Left lung (tissue), 10 donors: ENCODE results near the gene TMPRSS12. TPM values are rescaled to one million over a fixed set of nuclear protein-coding genes. Genes with fewer than 3 reads are reported as not detected.

Experiments
- ATAC-seq: fragments of 200-7000 bp; cut with Tn5 transposase; one replicate; pipeline ENCODE4 v1.9.1; 2020; ENCODE audit warnings: moderate library complexity
- DNase-seq, 4 donors: peaks; one replicate each; pipeline ENCODE4 v3.0.0-alpha.2; 2013 to 2020
- H3K27ac ChIP-seq, 2 donors: fragments of 200-600 bp; sonication (generic) in 1 of 2; one replicate each; pipeline versions ENCODE4 v1.5.0 to v1.8.0; 2020 to 2021
- H3K27me3 ChIP-seq, 2 donors: fragments of 200-600 bp; sonication (generic) in 1 of 2; one replicate each; pipeline versions ENCODE4 v1.5.0 to v1.8.0; 2020 to 2021
- H3K36me3 ChIP-seq, 2 donors: fragments of 200-600 bp; sonication (generic) in 1 of 2; one replicate each; pipeline versions ENCODE4 v1.5.0 to v1.8.0; 2020 to 2021
- H3K4me1 ChIP-seq, 2 donors: fragments of 200-600 bp; one replicate each; pipeline ENCODE4 v1.8.0; 2021
- H3K4me3 ChIP-seq, 2 donors: fragments of 200-600 bp; sonication (generic) in 1 of 2; one replicate each; pipeline versions ENCODE4 v1.5.0 to v1.8.0; 2020 to 2021; ENCODE audit warnings: mild to moderate bottlenecking in 1 of 2
- H3K9me3 ChIP-seq, 2 donors: fragments of 200-600 bp; sonication (generic) in 1 of 2; one replicate each; pipeline versions ENCODE4 v1.5.0 to v1.8.0; 2020 to 2021
- CTCF ChIP-seq, 2 donors: fragments of 200-600 bp; sonication (generic) in 1 of 2; IDR thresholded peaks; one replicate each; pipeline versions ENCODE4 v1.5.0 to v1.8.0; 2021; ENCODE audit warnings: antibody characterized with exemption in 2 of 2
- intact Hi-C, 2 donors: fragments of 100-400 bp; cut with DNase I; formaldehyde crosslinking; loops; one replicate each; pipeline versions ENCODE4 v1.11.2 to v1.14.2; 2022
- polyA plus RNA-seq, 6 donors: library from polyadenylated mRNA; unstranded; fragments of 120-200 nt; gene quantifications; one replicate each; pipeline ENCODE4 v1.2.1, GENCODE V29; 2013; ENCODE audit not compliant: insufficient read length in 6 of 6
- total RNA-seq, 2 donors: library from RNA; stranded (reverse); fragmentation: NEBNext Ultra II Directional; extraction: Animal tissue kit (Norgen Biotek cat#: 25700); gene quantifications; one replicate each; pipeline ENCODE4 v1.2.1, GENCODE V29; 2021
- donor health status: DM: no; HTN: yes; CAD: no.
- donor health status: DM: no; HTN: no; CAD: no.

Gene TMPRSS12
- total and polyA plus RNA-seq, 8 donors, result 0.06 to 0.12 (median 0.08) TPM; not detected in 4

GRCh38 chr12:50933459-50934124 lies 90.9 kb downstream of the TMPRSS12 start:
- intact Hi-C loops, result no loop called here
- ATAC-seq (no peak), DNase-seq (no peak)
- H3K36me3 ChIP-seq, result peaks cover 0 to 37% of the 10 kb centered on the region in 2 donors
- no peak for TF ChIP-seq CTCF (IDR thresholded peaks at IDR 0.05)
- H3K4me1 ChIP-seq, result peaks cover 27 to 71% of the 10 kb centered on the region in 2 donors
- no peak overlapping the region for H3K4me3 ChIP-seq
- H3K27ac ChIP-seq, result peak overlapping the region; percentile 79 to 80
- H3K27me3 ChIP-seq, result no peaks in the 10 kb centered on the region
- peaks cover 0 to 6% of the 10 kb centered on the region in 2 donors for H3K9me3 ChIP-seq

- TF ChIP-seq CTCF (IDR thresholded peaks at IDR 0.05), result no peak
- ATAC-seq (peak; percentile 65), DNase-seq (no peak)
- Histone ChIP-seq H3K4me3 (no peak overlapping the region), H3K9me3 (peaks cover 0 to 6% of the 10 kb centered on the region in 2 donors), H3K36me3 (peaks cover 0 to 37% of the 10 kb centered on the region in 2 donors), H3K4me1 (peaks cover 27 to 63% of the 10 kb centered on the region in 2 donors), H3K27ac (peak overlapping the region; percentile 79 to 80), H3K27me3 (no peaks in the 10 kb centered on the region)
- intact Hi-C loops, result no loop called here
These were observed 91.7 kb downstream of the TMPRSS12 start for GRCh38 chr12:50934371-50934851.

GRCh38 chr12:50934981-50935807 lies 92.5 kb downstream of the TMPRSS12 start:
- Histone ChIP-seq H3K4me3 (no peak overlapping the region), H3K27ac (peak overlapping the region; percentile 79 to 80), H3K27me3 (no peaks in the 10 kb centered on the region), H3K4me1 (peaks cover 27 to 59% of the 10 kb centered on the region in 2 donors), H3K9me3 (peaks cover 0 to 6% of the 10 kb centered on the region in 2 donors), H3K36me3 (peaks cover 0 to 30% of the 10 kb centered on the region in 2 donors)
- ATAC-seq (peak; percentile 73), DNase-seq (no peak)
- intact Hi-C loops, result no loop called here
- TF ChIP-seq CTCF (IDR thresholded peaks at IDR 0.05), result no peak

- ATAC-seq, result no peak
- Histone ChIP-seq H3K36me3 (peaks cover 0 to 15% of the 10 kb centered on the region in 2 donors), H3K9me3 (peaks cover 0 to 6% of the 10 kb centered on the region in 2 donors), H3K27ac (no peak overlapping the region), H3K27me3 (no peaks in the 10 kb centered on the region), H3K4me1 (peaks cover 24 to 46% of the 10 kb centered on the region in 2 donors), H3K4me3 (no peak overlapping the region)
- no peak for TF ChIP-seq CTCF (IDR thresholded peaks at IDR 0.05)
- intact Hi-C loops, result no loop called here
- DNase-seq, result no peak
These were observed 94.2 kb downstream of the TMPRSS12 start for GRCh38 chr12:50936821-50937530.

Other genes starting within 250 kb of the TMPRSS12 start
- 10 to 100 TPM; 33.0 to 34.4 TPM for gene ATF1, start 78.8 kb upstream of the TMPRSS12 start, total RNA-seq
- gene ATF1, start 78.8 kb upstream of the TMPRSS12 start, polyA plus RNA-seq, result 10 to 100 TPM; 44.5 to 56.4 (median 48.2) TPM
- gene HIGD1C, start 109.6 kb downstream of the TMPRSS12 start, total RNA-seq, result not detected
- under 1 TPM in 5 of 6 donors, not detected in 1; 0.53 to 0.94 (median 0.56) TPM for gene HIGD1C, start 109.6 kb downstream of the TMPRSS12 start, polyA plus RNA-seq
- 100 to 1,000 TPM in 1 of 2 donors, 10 to 100 TPM in 1; 72.1 to 120 TPM for gene SLC11A2, start 183.5 kb downstream of the TMPRSS12 start, total RNA-seq
- gene SLC11A2, start 183.5 kb downstream of the TMPRSS12 start, polyA plus RNA-seq, result 10 to 100 TPM; 47.9 to 56.0 (median 51.3) TPM
- gene LETMD1, start 205.4 kb downstream of the TMPRSS12 start, total RNA-seq, result 10 to 100 TPM; 46.8 to 61.0 TPM
- gene LETMD1, start 205.4 kb downstream of the TMPRSS12 start, polyA plus RNA-seq, result 100 to 1,000 TPM; 120 to 164 (median 136) TPM
- 10 to 100 TPM; 25.2 to 35.7 TPM for gene CSRNP2, start 240.7 kb downstream of the TMPRSS12 start, total RNA-seq
- 10 to 100 TPM; 30.0 to 40.9 (median 34.6) TPM for gene CSRNP2, start 240.7 kb downstream of the TMPRSS12 start, polyA plus RNA-seq